OCI-M1 (cell line): ENCODE data around the gene ABCC9.

Experiments used
- DNase-seq: peaks from one replicate; lab custom pipeline; 2025; lab: John Stamatoyannopoulos, UW

The ABCC9 gene

DNA sequence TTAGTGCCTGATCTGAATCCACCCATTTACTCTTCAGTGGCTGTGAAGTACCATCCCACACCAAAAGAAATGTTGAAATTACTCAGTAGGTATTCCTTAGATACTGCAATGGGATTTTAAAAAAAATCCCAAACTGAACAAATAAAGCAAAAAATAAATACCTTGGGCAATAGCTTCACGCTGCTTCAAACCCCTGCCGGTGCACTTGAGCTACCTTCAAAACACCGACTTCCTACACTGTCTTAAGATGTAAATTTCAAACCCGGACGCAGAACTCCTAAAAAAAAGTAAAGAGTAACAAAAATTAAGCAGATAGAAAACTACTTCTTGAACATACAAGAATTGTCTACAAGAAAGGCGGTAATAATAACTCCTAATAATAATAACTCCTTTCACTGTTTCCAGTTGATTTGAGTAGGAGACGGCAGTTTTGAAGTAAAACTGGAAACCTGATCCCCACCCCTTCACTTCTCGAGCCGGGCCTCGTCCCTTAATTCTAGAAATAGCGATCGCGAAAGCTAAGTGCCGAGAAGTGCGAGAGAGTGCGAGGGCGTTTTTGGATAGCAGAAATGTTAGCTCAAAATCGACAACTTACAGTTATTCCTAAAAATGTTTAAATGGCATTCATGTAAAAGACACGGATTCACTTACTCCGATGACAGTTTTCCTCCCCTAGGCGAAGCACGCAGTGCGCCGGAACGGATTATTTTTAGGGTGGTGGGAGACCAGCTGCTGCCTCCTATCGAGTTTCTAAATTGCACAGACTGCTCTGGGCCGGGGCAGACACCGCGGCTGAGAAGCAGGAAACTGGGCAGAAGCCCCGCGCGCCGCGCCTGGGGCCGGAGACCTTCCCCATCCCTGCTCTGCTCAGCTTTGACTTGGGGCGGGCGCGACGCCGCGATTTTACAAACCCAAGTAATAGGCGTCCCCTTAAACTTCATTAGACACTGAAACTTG, at the start of gene ABCC9:
Gene ABCC9, minus strand, starts transcription at position 878 of the 957 bp plus-strand sequence. CDS start 4,752 bp downstream, outside the sequence.
- DNase-seq: no peak

- DNase-seq: peak; percentile 69
These were observed 48.7 kb upstream of the ABCC9 start for GRCh38 chr12:21989819-21990412.

DNA sequence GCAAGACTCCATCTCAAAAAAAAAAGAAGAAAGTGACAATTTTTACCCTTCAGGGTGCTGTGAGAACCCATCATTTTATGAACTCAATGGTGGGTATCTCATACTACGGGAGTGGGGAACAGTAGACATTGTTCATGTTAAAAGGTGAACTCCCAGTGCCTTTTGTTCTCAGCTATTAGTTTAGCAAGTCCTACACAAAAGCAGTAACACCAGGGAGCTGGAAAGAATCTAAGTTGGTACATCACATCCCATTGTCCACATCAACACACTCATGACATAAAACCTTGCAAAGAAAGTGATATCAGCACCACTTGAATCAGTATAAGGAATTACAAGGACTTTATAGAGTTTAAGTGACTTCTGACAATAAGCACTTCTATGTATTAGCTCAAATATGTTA, 47.4 kb upstream of the ABCC9 start:
- DNase-seq: no peak

GRCh38 chr12:21987755-21988154, 46.5 kb upstream of the ABCC9 start:
- DNase-seq: no peak

GRCh38 chr12:21985155-21985554, 43.9 kb upstream of the ABCC9 start:
- DNase-seq: no peak

DNA sequence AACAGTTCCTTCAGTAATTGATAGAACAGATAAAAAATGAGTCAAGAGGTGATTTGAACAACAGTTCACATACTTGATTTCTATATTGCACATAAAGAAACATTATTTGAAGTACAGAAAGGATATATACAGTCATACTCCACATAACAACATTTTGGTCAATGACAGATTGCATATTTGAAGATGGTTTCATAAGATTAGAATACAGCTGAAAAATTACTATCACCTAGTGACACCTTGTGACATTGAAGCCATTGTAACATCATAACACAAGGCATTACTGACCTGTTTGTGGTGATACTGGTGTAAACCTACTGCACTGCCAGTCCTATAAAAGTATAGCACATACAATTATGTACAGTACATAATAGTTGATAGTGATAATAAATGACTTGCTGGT, 43.1 kb upstream of the ABCC9 start:
- DNase-seq: no peak

- no peak for DNase-seq
These were observed 41.9 kb upstream of the ABCC9 start for GRCh38 chr12:21983095-21983494.

DNA sequence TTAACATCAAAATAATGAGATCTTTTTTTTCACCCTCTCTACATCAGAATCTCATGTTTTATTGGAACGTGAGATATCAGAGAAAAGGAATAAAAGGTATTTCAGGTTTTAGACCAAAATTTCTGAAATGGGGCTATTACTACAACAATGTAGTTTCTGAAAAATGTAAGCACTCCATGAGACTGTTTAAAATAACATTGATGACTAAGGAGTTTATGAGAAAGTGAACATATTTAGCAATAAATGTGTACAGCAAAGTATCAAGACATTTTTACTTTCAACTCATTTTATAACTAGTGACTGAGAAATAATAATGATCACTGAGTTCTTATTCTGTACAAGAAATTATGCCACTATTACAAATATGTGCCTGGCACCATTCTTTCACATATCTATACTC, 39.3 kb upstream of the ABCC9 start:
- DNase-seq: no peak

DNA sequence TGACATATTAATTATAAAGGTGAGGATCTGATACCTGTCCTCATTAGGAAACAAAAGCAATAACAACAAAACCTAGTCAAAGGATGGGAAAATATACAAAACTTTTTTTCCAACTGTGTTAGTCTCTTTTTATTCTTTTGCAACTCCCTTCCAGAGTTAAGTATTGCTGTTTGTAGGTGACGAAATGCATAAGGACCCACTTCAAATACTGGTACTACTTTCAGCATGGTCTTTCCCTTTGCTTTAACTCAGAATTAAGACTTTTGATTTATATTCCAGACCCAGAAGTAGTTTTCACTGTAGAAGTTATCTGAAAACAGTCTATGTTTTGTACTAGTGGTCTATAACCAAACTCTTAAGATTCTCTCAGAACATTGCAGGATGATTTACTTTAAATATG, 34.1 kb upstream of the ABCC9 start:
- no peak for DNase-seq

DNA sequence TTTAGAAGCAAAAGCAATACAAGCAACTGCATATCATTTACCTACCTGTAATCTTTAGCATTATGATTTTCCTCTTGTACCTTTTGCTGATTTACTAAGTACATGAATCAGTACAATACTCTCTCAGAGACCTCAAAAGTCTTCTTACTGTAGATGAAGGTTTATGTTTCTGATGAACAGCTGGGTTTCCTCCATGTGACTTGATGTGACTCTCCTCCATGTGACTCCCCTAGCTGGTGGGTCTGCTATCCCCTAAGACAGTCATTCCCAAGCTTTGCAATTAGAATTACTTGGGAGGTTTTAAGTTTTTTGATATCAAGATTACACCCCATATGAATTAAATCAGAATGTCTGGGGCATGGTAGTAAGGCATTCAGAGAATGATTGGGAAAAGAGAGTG, 32.0 kb upstream of the ABCC9 start:
- no peak for DNase-seq

- DNase-seq: no peak
These were observed 30.8 kb upstream of the ABCC9 start for GRCh38 chr12:21972055-21972454.

- DNase-seq: no peak
These were observed 30.1 kb upstream of the ABCC9 start for GRCh38 chr12:21971344-21971743.

GRCh38 chr12:21962821-21963220, 21.6 kb upstream of the ABCC9 start:
- DNase-seq: no peak

GRCh38 chr12:21962236-21962635, 21.0 kb upstream of the ABCC9 start:
- DNase-seq: no peak

DNA sequence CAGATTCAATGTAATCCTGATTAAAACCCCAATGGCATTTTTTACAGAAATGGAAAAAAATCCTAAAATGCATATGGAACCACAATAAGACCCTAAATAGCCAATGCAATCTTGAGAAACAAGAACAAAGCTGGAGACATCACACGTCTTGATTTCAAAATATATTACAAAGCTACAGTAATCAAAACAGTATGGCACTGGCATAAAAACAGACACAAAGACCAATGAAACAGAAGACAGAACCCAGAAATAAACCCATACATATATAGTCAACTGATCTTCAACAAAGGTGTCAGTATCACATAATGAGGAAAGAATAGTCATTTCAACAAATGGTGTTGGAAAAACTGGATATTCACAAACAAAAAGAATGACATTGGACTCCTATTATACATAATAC, 9.4 kb upstream of the ABCC9 start:
- no peak for DNase-seq

DNA sequence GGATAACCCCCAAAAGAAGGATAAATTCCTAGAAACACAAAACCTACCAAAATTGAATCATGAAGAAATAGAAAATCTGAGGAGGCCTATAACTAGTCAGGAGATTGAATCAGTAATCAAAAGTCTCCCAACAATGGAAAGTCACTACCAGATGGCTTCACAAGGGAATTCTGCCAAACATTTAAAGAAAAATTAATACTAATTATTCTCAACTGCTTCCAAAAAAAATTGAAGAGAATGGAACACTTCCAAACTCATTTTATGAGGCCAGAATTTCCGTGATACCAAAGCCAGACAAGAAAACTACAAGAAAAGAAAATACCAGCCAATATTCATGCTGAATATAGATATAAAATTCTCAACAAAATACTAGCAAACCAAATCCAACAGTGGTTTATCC, 7.8 kb upstream of the ABCC9 start:
- DNase-seq: no peak

DNA sequence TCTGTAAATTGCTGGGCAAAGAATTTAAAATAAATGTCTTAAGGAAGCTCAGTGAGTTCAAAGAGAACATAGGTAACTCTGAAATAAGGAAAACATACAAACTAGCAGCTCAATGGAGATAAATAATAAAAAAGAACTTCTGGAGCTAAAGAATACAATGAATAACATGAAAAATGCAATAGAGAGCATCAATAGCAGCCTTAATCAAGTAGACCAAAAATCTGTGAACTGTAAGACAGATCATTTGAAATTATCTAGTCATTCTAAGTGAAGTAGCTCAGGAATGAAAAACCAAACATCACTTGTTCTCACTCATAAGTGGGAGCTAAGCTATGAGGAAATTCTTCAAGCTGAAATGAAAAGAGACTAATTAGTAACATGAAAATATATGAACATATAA, 5.8 kb upstream of the ABCC9 start:
- no peak for DNase-seq

- no peak for DNase-seq
These were observed 3.8 kb upstream of the ABCC9 start for GRCh38 chr12:21945002-21945401.

DNA sequence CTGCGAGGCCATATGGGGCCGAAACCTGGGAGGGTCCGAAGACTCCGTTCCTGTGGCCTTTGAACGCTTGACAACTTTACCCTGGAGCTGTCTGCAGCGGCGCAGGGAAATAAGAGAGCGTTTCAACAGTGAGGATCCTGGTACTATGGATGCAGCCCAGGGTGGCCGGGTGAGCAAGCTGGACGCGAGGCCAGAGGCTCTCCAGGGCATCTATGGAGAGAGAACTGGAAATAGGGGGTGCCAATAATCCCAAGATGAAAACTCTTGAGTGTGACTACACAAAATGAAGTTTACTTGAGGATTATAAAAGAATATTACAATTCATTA, 1.1 kb upstream of the ABCC9 start:
- DNase-seq: no peak

- no peak for DNase-seq
These were observed 515 bp upstream of the ABCC9 start for GRCh38 chr12:21941506-21942376.

DNA sequence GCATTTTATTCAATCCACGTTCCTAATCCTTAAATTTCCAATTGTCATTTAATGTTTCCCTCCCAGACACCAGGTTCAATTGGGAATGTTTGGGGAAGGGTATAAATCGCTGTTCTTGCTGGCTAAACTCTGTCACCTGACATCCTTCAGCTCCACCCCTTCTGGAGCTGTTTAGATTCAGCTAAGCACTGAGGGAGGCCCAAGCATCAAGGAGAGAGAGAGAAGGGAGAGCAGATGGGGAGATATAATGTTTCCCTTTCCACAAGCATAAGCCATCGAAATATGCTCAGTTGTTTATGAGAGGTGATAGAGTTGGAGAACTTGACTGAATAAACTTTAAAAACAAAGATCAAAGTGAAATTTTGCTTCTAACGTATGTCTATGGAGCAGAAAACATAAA, 1.8 kb downstream of the ABCC9 start:
- peak; percentile 50 for DNase-seq

DNA sequence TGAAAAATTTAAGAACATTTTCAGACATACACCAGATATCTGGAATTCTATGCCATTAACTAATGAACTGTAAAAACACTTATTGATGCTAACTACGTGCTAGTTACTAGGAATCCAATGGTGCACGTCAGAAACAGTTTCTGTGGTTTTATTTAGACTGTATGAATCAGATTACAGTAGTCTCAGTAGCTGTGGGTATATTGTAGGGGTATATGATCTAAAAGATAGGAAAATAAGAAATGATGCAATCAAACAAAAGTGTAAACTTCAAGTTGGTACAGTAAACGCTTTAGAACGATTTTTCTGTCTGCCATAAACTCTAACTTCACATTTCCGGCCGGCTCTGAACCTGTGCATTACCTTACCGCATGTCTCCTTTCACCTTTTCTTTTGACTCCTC, 2.3 kb downstream of the ABCC9 start:
- peak; percentile 27 for DNase-seq

DNA sequence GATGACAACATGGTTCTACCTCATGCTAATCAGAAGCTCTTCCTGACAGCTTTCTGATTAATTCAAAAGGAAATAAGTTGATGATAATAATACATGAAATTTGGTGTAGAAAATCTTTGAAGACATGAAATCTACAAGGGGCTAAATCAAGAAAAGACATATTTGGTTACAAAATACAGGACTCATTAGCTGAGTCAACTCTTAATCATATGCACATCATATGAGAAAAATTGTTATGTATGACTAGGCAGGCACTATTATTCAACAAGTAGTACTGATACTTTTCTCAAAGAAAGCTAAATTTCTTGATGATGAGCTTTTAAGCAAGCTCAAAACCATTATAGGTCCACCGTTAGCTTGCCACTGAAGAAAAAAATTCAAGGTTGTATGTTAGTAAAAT, 7.1 kb downstream of the ABCC9 start:
- DNase-seq: no peak
